ENCODE measurements around the gene CTDNEP1.

CTDNEP1 gene

DNA sequence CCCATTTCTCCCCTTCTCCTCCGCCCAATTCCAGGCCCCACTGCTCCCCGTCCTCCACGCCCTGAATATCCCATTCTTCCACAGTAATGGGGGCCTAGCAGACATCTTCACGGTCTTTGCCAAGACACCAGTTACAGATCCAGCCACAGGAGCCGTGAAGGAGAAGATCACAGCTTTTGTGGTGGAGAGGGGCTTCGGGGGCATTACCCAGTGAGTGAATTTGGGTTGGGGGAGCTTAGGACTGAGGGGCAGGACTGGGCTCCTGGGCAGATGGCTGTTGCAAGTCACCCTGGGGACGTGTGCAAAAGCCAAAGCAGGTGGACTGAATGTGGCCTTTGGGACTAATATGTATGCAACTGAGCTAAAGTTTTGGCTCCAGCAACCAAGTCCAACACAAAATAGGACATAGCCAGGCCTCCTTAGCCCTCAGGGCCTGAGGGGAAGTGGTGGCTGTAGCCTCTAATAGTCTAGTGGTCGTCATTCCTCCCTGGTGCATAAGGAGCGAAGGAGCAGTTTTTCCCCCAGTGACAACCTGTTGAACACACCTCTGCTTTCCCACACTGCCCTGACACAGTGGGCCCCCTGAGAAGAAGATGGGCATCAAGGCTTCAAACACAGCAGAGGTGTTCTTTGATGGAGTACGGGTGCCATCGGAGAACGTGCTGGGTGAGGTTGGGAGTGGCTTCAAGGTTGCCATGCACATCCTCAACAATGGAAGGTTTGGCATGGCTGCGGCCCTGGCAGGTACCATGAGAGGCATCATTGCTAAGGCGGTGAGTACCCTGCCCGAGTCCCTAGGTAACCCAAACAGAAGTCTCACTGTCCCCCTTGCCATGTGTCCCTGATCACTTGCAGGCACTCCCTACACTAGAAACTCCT, 29.2 kb downstream of the CTDNEP1 start:
- Histone ChIP-seq H3K9me3 (ENCODE audit: insufficient read depth, low read depth, low read length) (no peaks in the 10 kb centered on the region), H3K27me3 (ENCODE audit: insufficient read depth, low read length) (no peaks in the 10 kb centered on the region; the same call in 1 of the 2 replicates), H3K9ac (ENCODE audit: low read depth, low read length) (no peak overlapping the region), H3K36me3 (ENCODE audit: insufficient read depth, low read depth, low read length) (peaks cover 64% of the 10 kb centered on the region), H3K4me1 (ENCODE audit: insufficient read depth, low read length) (peaks cover 16% of the 10 kb centered on the region; the same call in 1 of the 2 replicates), H3K4me3 (ENCODE audit: low read length) (no peak overlapping the region), H3K27ac (ENCODE audit: low read length) (no peak overlapping the region)

DNA sequence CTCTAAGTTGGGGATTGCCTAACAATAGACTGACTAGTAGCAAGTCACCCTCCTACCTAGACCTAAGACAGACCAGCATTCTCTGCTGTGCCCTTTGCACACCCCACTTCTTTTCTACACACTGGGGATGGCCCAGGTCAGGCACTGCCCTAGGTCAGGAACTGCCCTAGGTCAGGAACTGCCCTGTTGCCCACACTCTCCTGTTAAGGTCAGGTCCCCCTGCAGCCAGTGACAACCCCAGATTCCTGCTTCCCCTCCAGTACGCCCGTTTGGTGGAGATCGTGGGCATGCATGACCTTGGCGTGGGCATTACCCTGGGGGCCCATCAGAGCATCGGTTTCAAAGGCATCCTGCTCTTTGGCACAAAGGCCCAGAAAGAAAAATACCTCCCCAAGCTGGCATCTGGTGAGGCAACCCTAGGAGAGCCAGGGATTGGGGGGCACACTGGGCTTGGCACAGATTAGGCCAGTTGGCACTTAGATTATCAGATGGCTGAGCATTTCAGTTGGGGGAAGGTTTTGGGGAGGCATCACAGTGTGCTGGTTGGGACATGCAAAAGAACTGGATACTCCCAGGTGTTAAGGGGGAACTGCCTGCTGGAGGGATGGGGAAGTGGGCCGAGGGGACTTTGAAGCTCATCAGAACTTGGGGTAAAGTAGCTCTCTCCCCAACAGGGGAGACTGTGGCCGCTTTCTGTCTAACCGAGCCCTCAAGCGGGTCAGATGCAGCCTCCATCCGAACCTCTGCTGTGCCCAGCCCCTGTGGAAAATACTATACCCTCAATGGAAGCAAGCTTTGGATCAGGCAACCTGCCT, 30.0 kb downstream of the CTDNEP1 start:
- H3K27ac ChIP-seq (ENCODE audit: low read length): no peak overlapping the region

DNA sequence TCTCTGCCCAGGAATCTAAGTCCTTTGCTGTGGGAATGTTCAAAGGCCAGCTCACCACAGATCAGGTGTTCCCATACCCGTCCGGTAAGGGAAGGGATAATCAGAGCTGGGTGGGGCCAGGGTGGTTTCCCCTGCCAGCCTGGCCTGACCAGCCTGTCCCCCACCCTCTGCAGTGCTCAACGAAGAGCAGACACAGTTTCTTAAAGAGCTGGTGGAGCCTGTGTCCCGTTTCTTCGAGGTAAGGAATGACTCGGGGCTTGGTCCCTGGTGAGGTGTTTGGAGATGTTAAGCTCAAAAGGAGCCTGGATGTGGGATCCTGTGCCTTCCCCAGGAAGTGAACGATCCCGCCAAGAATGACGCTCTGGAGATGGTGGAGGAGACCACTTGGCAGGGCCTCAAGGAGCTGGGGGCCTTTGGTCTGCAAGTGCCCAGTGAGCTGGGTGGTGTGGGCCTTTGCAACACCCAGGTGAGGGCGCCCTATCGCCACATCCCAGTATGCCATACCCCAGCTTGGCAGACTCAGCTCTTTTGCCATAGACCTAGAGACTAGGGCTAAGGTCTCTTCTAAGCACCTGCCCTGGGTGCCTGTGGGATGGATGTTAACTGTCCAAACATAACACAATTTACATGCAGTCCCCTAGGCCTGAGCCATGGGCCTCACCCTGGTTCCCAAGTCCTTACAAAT, 30.8 kb downstream of the CTDNEP1 start:
- peak overlapping the region; percentile 80 for H3K4me3 ChIP-seq (ENCODE audit: low read length)
- peaks cover 23% of the 10 kb centered on the region; the same call in 1 of the 2 replicates for H3K4me1 ChIP-seq (ENCODE audit: insufficient read depth, low read length)
- peak overlapping the region; percentile 81 for H3K9ac ChIP-seq (ENCODE audit: low read depth, low read length)
- peaks cover 48% of the 10 kb centered on the region for H3K36me3 ChIP-seq (ENCODE audit: insufficient read depth, low read depth, low read length)
- no peaks in the 10 kb centered on the region; the same call in 1 of the 2 replicates for H3K27me3 ChIP-seq (ENCODE audit: insufficient read depth, low read length)
- no peak overlapping the region for H3K27ac ChIP-seq (ENCODE audit: low read length)
- no peaks in the 10 kb centered on the region for H3K9me3 ChIP-seq (ENCODE audit: insufficient read depth, low read depth, low read length)

More for the DNA sequence above, 30.0 kb downstream of the CTDNEP1 start:
- Histone ChIP-seq H3K9me3 (ENCODE audit: insufficient read depth, low read depth, low read length) (no peaks in the 10 kb centered on the region), H3K4me3 (ENCODE audit: low read length) (0 out of 2 replicates have a peak overlapping the region, but pooled peaks have one; percentile 80), H3K9ac (ENCODE audit: low read depth, low read length) (0 out of 2 replicates have a peak overlapping the region, but pooled peaks have one; percentile 81), H3K4me1 (ENCODE audit: insufficient read depth, low read length) (peaks cover 18% of the 10 kb centered on the region; the same call in 1 of the 2 replicates), H3K27me3 (ENCODE audit: insufficient read depth, low read length) (no peaks in the 10 kb centered on the region; the same call in 1 of the 2 replicates), H3K36me3 (ENCODE audit: insufficient read depth, low read depth, low read length) (peaks cover 56% of the 10 kb centered on the region)

DNA sequence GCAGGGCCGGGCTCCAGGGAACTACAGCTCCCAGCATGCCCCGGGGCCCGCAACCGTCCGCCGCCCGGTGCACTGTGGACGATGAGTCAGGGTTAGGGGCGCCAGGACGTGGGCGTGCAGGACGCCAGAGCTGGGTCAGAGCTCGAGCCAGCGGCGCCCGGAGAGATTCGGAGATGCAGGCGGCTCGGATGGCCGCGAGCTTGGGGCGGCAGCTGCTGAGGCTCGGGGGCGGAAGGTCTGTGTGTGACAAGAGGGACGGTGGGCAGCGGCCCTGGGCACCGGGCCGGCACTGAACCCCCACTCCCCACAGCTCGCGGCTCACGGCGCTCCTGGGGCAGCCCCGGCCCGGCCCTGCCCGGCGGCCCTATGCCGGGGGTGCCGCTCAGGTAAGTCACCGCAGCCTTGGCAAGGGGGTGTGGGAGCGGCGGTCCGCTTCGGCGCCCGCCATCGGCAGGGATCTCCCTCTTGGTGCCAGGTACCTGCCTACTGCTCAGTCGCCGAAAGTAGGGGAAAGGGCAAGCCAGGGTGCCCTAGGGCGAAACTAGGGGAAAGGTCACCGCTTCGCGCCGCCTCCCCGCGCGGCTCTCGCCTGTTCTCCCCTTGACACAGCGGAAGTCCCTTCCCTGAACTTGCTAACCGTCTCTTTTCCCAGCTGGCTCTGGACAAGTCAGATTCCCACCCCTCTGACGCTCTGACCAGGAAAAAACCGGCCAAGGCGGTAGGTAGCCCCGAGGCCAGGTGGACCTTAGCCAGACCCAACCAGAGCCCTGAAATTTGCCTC, 31.5 kb downstream of the CTDNEP1 start, which contains the start of the genes ACADVL and DLG4:
Gene ACADVL (plus strand): TSS at position 127 of the 781 bp plus-strand sequence. CDS start 47 bp downstream, at position 174.
Gene DLG4 (minus strand): TSS at position 25 of the 781 bp plus-strand sequence.
- Histone ChIP-seq H3K27me3 (ENCODE audit: insufficient read depth, low read length) (no peaks in the 10 kb centered on the region; the same call in 1 of the 2 replicates), H3K27ac (ENCODE audit: low read length) (no peak within 1 kb of the TSS), H3K9ac (ENCODE audit: low read depth, low read length) (peak within 1 kb of the TSS; percentile 81), H3K4me1 (ENCODE audit: insufficient read depth, low read length) (peaks cover 29% of the 10 kb centered on the region; the same call in 1 of the 2 replicates), H3K36me3 (ENCODE audit: insufficient read depth, low read depth, low read length) (peaks cover 41% of the 10 kb centered on the region), H3K4me3 (ENCODE audit: low read length) (peak within 1 kb of the TSS; percentile 80), H3K9me3 (ENCODE audit: insufficient read depth, low read depth, low read length) (no peaks in the 10 kb centered on the region)

DNA sequence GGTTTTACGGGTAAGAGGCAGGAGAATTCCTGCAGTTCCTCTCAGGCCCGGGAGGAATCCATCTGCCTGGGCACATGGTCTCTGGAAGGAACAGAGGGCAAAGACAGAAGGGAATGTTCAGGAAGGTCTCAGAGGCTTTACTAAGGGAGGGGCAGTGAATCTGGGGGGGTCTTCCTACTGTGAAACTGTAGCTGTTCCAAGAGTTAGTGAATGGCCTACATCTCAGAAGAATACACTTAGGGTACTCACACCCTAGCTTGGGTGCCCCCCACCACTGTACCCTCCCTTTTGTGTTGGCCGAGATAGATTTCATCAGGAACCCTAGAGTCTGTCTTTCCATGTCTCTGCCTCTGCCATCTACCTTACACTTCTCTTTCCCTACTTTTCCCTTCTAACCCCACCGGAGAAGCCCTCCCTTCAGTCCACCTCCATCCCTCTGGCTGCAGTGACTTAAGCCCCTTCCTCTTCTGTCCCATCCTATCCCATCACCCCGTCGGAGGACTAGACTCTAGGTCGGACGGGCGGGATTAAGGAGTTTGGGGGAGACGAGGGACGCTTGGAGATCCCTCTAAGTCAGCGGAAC, 32.2 kb downstream of the CTDNEP1 start:
- Histone ChIP-seq H3K9me3 (ENCODE audit: insufficient read depth, low read depth, low read length) (no peaks in the 10 kb centered on the region), H3K4me3 (ENCODE audit: low read length) (peak overlapping the region; percentile 80), H3K36me3 (ENCODE audit: insufficient read depth, low read depth, low read length) (peaks cover 35% of the 10 kb centered on the region), H3K27me3 (ENCODE audit: insufficient read depth, low read length) (no peaks in the 10 kb centered on the region; the same call in 1 of the 2 replicates), H3K27ac (ENCODE audit: low read length) (no peak overlapping the region), H3K9ac (ENCODE audit: low read depth, low read length) (peak overlapping the region; percentile 81; the same call in 1 of the 2 replicates), H3K4me1 (ENCODE audit: insufficient read depth, low read length) (peaks cover 31% of the 10 kb centered on the region; the same call in 1 of the 2 replicates)

DNA sequence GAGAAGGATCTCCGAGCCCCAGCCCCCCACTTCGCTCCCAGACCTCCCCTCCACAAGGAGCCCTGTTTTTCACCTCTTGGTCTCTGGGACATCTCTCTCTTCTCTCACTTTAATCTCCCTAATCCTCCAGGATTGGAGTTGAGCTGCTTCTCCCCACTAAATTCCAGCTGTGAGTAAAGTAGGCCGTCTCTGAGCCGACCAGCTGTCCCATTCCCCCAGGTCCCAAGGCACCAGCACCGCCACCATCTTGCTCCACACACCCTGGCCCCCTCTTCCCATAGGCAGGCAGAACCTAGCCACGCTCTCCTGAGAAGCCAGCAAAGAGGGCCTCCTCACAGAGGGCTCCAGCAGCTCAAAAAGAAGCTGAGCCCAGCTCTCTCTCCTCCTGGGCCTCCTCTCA, 32.8 kb downstream of the CTDNEP1 start:
- no peak overlapping the region for H3K4me3 ChIP-seq (ENCODE audit: low read length)
- H3K9ac ChIP-seq (ENCODE audit: low read depth, low read length): peak overlapping the region; percentile 81; the same call in 1 of the 2 replicates
- H3K4me1 ChIP-seq (ENCODE audit: insufficient read depth, low read length): peaks cover 31% of the 10 kb centered on the region; the same call in 1 of the 2 replicates
- no peak overlapping the region for H3K27ac ChIP-seq (ENCODE audit: low read length)
- H3K27me3 ChIP-seq (ENCODE audit: insufficient read depth, low read length): no peaks in the 10 kb centered on the region; the same call in 1 of the 2 replicates
- H3K9me3 ChIP-seq (ENCODE audit: insufficient read depth, low read depth, low read length): no peaks in the 10 kb centered on the region
- peaks cover 30% of the 10 kb centered on the region for H3K36me3 ChIP-seq (ENCODE audit: insufficient read depth, low read depth, low read length)

DNA sequence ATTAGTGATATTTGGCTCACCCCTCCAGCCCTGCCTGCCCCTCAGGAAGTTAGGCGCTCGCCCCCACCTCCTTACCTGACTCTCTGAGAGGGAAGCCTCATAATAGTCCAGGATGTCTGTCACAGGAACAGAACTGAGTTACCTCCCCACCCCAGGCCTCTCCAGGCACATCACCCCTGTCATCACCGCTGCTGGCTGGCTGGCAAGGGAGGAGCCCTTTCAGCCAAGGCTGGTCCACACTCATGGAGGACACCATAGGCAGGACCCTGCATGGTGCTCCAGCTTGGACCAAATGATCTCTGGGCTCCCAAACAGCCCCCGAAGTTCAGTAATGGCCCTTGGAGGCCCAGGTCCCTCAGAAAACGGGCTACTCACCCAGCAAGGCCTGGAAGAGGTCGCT, 33.4 kb downstream of the CTDNEP1 start:
- Histone ChIP-seq H3K4me3 (ENCODE audit: low read length) (peak overlapping the region; percentile 63; the same call in 1 of the 2 replicates), H3K4me1 (ENCODE audit: insufficient read depth, low read length) (peaks cover 36% of the 10 kb centered on the region; the same call in 1 of the 2 replicates), H3K9me3 (ENCODE audit: insufficient read depth, low read depth, low read length) (no peaks in the 10 kb centered on the region), H3K27ac (ENCODE audit: low read length) (no peak overlapping the region), H3K27me3 (ENCODE audit: insufficient read depth, low read length) (no peaks in the 10 kb centered on the region; the same call in 1 of the 2 replicates), H3K9ac (ENCODE audit: low read depth, low read length) (peak overlapping the region; percentile 74; the same call in 1 of the 2 replicates), H3K36me3 (ENCODE audit: insufficient read depth, low read depth, low read length) (peaks cover 24% of the 10 kb centered on the region)

DNA sequence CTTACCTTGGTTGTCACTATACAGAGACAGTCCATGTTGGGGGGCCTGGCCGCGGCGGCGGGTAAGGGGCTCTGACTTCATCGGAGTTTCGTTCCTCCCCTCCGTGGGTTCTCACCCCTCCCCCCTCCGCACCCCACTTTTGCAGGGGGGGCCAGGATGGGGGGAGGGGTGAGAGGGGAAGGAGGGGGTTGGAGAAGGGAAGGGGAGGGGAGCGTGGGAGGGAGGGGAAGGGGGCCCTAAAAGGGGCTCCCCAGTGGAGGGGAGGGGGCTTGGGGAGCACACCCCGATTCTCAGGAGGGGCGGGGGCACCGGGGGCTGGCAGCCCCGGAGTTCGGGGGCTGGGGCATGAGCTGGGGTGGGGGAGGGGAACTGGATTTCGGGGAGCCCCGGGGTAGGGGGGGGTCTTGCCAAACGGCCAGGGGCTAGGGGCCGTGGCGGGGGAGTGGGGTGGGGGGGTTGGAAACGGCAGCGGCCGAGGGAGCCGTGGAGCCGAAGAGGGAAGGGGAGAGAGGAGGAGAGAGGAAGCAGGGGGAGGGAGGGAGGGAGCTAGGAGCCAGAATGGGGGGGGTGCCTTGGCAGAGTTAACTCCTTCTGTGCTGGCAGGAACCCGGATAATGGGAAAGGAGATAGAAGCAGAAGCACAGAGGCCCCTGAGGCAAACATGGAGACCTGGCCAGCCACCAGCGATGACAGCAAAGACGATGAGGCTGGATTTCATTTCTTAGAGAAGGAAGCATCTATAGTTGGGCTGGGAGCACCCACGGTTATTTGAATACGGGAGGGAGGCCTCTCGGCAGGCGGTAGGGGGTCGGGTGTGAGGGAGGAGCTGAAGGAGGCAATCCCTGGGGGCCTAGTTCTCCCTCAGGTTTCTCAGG, 34.2 kb downstream of the CTDNEP1 start:
- no peaks in the 10 kb centered on the region for H3K9me3 ChIP-seq (ENCODE audit: insufficient read depth, low read depth, low read length)
- H3K9ac ChIP-seq (ENCODE audit: low read depth, low read length): peak overlapping the region; percentile 74; the same call in 1 of the 2 replicates
- H3K4me1 ChIP-seq (ENCODE audit: insufficient read depth, low read length): peaks cover 37% of the 10 kb centered on the region; the same call in 1 of the 2 replicates
- H3K27ac ChIP-seq (ENCODE audit: low read length): peak overlapping the region; percentile 63
- H3K27me3 ChIP-seq (ENCODE audit: insufficient read depth, low read length): no peaks in the 10 kb centered on the region; the same call in 1 of the 2 replicates
- peaks cover 16% of the 10 kb centered on the region for H3K36me3 ChIP-seq (ENCODE audit: insufficient read depth, low read depth, low read length)
- peak overlapping the region; percentile 77 for H3K4me3 ChIP-seq (ENCODE audit: low read length)

DNA sequence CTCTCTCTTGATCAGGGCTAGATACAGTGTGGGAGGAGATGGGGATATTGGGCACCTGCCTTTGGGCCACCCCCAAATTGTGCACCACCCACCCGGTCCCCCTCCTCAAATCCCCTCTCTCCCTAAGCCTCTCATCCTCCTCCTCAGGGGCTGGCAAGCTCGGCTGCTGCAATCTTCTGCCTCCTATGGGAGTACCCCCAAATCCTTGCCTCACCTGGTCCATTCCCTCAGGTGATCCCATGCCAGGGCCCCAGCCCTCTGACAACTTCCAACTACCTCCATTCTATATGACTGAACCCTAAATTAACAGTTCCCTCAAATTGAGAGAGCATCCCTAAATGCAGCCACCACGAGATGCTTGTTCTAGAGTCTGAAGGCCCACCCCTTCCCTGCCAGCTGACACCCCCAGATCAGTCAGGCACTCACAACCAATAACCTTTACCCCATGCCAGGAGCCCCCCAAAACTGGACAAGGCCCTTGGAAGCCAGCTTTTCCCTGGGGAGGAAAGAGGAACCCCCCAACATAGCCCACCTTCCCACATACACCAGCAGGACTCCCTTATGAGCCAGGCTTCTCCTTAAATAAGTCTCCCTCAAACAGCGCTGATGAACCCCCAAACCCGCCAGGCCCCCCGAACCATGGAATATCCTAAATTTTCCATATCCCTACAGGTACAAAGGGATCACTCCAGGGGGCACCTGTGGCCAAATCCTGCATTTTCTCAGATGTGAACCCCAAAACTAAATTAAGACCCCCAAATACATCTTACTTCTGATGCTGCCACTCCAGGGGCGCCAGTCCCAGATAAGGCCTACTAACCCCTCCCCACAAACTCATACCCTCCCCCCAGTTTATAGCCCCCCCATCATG, 35.1 kb downstream of the CTDNEP1 start:
- no peaks in the 10 kb centered on the region; the same call in 1 of the 2 replicates for H3K27me3 ChIP-seq (ENCODE audit: insufficient read depth, low read length)
- H3K36me3 ChIP-seq (ENCODE audit: insufficient read depth, low read depth, low read length): peaks cover 7% of the 10 kb centered on the region
- peak overlapping the region; percentile 77 for H3K4me3 ChIP-seq (ENCODE audit: low read length)
- H3K4me1 ChIP-seq (ENCODE audit: insufficient read depth, low read length): peaks cover 43% of the 10 kb centered on the region; the same call in 1 of the 2 replicates
- H3K9me3 ChIP-seq (ENCODE audit: insufficient read depth, low read depth, low read length): no peaks in the 10 kb centered on the region
- no peak overlapping the region for H3K27ac ChIP-seq (ENCODE audit: low read length)
- H3K9ac ChIP-seq (ENCODE audit: low read depth, low read length): peak overlapping the region; percentile 66; the same call in 1 of the 2 replicates
